ENCODE results near the gene OR4N2. TPM values are rescaled to one million over a fixed set of nuclear protein-coding genes. Genes with fewer than 3 reads are reported as not detected.

The OR4N2 gene
- total RNA-seq, 1 experiment from 2014 or later: not detected

DNA sequence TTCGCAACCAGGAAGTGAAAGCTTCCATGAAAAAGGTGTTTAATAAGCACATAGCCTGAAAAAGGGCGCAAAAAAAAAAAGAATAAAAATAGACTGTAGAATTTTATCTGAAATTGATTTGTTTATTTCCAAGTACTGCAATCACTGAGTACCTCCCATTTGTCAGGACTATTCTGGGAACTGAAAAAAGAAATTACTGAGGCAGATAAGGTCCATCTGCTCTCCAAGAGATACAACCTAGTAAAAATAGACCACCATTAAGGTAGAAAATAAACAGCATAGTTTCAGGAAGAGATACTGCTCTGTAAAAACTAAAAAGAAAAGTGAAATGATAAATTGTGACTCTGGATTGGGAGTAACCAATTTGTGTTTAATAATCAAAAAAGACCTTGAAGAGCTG, 24.7 kb downstream of the OR4N2 start:
- TF ChIP-seq SIN3A (IDR thresholded peaks at IDR 0.05; ENCODE audit: low read depth) (no peak), FOSL1 (IDR thresholded peaks at IDR 0.05; ENCODE audit: low read depth) (no peak), POLR2AphosphoS5 (IDR thresholded peaks at IDR 0.05; ENCODE audit: low read depth, low read length) (no peak), EZH2 (IDR thresholded peaks at IDR 0.05) (no peak), EGR1 (IDR thresholded peaks at IDR 0.05; ENCODE audit: low read depth) (no peak), SP1 (IDR thresholded peaks at IDR 0.05; ENCODE audit: low read depth) (no peak), TCF7L2 (IDR thresholded peaks at IDR 0.05; ENCODE audit: borderline replicate concordance, extremely low read depth, insufficient read depth, insufficient read length) (no peak), YY1 (IDR thresholded peaks at IDR 0.05; ENCODE audit: extremely low read depth, insufficient replicate concordance, low read depth, low read length) (no peak), CEBPB (IDR thresholded peaks at IDR 0.05; ENCODE audit: low read depth) (no peak), JUND (IDR thresholded peaks at IDR 0.05) (no peak), ZFX (IDR thresholded peaks at IDR 0.05) (no peak), RAD21 (IDR thresholded peaks at IDR 0.05; ENCODE audit: low read depth) (no peak), EZH2phosphoT487 (IDR thresholded peaks at IDR 0.05; ENCODE audit: borderline replicate concordance) (no peak)
- TF ChIP-seq, protein P1, sequence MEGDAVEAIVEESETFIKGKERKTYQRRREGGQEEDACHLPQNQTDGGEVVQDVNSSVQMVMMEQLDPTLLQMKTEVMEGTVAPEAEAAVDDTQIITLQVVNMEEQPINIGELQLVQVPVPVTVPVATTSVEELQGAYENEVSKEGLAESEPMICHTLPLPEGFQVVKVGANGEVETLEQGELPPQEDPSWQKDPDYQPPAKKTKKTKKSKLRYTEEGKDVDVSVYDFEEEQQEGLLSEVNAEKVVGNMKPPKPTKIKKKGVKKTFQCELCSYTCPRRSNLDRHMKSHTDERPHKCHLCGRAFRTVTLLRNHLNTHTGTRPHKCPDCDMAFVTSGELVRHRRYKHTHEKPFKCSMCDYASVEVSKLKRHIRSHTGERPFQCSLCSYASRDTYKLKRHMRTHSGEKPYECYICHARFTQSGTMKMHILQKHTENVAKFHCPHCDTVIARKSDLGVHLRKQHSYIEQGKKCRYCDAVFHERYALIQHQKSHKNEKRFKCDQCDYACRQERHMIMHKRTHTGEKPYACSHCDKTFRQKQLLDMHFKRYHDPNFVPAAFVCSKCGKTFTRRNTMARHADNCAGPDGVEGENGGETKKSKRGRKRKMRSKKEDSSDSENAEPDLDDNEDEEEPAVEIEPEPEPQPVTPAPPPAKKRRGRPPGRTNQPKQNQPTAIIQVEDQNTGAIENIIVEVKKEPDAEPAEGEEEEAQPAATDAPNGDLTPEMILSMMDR (IDR thresholded peaks at IDR 0.05 in 2 of 3, conservative IDR thresholded peaks at IDR 0.05 in 1 of 3; ENCODE audit: borderline replicate concordance in 1 of 3, insufficient read depth in 1 of 3, low read depth in 2 of 3, low read length in 2 of 3): no peak
- TF ChIP-seq, protein P2, sequence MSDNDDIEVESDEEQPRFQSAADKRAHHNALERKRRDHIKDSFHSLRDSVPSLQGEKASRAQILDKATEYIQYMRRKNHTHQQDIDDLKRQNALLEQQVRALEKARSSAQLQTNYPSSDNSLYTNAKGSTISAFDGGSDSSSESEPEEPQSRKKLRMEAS (IDR thresholded peaks at IDR 0.05): no peak
- TF ChIP-seq, protein P3, sequence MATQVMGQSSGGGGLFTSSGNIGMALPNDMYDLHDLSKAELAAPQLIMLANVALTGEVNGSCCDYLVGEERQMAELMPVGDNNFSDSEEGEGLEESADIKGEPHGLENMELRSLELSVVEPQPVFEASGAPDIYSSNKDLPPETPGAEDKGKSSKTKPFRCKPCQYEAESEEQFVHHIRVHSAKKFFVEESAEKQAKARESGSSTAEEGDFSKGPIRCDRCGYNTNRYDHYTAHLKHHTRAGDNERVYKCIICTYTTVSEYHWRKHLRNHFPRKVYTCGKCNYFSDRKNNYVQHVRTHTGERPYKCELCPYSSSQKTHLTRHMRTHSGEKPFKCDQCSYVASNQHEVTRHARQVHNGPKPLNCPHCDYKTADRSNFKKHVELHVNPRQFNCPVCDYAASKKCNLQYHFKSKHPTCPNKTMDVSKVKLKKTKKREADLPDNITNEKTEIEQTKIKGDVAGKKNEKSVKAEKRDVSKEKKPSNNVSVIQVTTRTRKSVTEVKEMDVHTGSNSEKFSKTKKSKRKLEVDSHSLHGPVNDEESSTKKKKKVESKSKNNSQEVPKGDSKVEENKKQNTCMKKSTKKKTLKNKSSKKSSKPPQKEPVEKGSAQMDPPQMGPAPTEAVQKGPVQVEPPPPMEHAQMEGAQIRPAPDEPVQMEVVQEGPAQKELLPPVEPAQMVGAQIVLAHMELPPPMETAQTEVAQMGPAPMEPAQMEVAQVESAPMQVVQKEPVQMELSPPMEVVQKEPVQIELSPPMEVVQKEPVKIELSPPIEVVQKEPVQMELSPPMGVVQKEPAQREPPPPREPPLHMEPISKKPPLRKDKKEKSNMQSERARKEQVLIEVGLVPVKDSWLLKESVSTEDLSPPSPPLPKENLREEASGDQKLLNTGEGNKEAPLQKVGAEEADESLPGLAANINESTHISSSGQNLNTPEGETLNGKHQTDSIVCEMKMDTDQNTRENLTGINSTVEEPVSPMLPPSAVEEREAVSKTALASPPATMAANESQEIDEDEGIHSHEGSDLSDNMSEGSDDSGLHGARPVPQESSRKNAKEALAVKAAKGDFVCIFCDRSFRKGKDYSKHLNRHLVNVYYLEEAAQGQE (IDR thresholded peaks at IDR 0.05; ENCODE audit: low read depth): no peak
- TF ChIP-seq, protein P4, sequence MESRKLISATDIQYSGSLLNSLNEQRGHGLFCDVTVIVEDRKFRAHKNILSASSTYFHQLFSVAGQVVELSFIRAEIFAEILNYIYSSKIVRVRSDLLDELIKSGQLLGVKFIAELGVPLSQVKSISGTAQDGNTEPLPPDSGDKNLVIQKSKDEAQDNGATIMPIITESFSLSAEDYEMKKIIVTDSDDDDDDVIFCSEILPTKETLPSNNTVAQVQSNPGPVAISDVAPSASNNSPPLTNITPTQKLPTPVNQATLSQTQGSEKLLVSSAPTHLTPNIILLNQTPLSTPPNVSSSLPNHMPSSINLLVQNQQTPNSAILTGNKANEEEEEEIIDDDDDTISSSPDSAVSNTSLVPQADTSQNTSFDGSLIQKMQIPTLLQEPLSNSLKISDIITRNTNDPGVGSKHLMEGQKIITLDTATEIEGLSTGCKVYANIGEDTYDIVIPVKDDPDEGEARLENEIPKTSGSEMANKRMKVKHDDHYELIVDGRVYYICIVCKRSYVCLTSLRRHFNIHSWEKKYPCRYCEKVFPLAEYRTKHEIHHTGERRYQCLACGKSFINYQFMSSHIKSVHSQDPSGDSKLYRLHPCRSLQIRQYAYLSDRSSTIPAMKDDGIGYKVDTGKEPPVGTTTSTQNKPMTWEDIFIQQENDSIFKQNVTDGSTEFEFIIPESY (IDR thresholded peaks at IDR 0.05; ENCODE audit: extremely low read depth, insufficient replicate concordance, low read length): no peak
- ChIA-PET RAD21 (ENCODE audit: low non-redundant PET in 1 of 2, low total read pairs in 2 of 2, uncharacterized antibody in 2 of 2, unreplicated experiment in 2 of 2) (no interaction called here), POLR2A (no interaction called here), CTCF (no interaction called here)
- ATAC-seq (no peak), DNase-seq (ENCODE audit: low read depth, low spot score) (no peak)
- Histone ChIP-seq H3K27ac (ENCODE audit: low read depth, low read length) (no peak overlapping the region), H4K20me1 (ENCODE audit: insufficient read depth) (no peaks in the 10 kb centered on the region), H3K9me3 (ENCODE audit: control insufficient read depth in 1 of 2, insufficient read depth in 1 of 2, low read depth in 1 of 2, low read length in 2 of 2) (peaks cover 4% of the 10 kb centered on the region in 2 experiments; a peak in 1 of 4 replicates), H3K36me3 (ENCODE audit: control insufficient read depth in 1 of 2, insufficient read depth in 2 of 2, low read length in 2 of 2) (no peaks in the 10 kb centered on the region), H2AFZ (ENCODE audit: low read depth, low read length, poor library complexity, severe bottlenecking) (no peak overlapping the region), H3K9ac (ENCODE audit: low read length) (no peak overlapping the region), H3K4me3 (replicated peaks in 1 of 2; ENCODE audit: low read depth in 1 of 2, low read length in 2 of 2) (no peak overlapping the region), H3K4me2 (ENCODE audit: low read length) (no peak overlapping the region), H3K9me2 (ENCODE audit: insufficient read depth) (no peaks in the 10 kb centered on the region), H3K27me3 (ENCODE audit: insufficient read depth, low read length) (no peaks in the 10 kb centered on the region), H3K4me1 (ENCODE audit: control insufficient read depth in 1 of 2, insufficient read depth in 2 of 2, low read length in 2 of 2) (no peaks in the 10 kb centered on the region), H3K79me2 (ENCODE audit: insufficient read depth, low read length) (no peaks in the 10 kb centered on the region)
- BruUV-seq (replicated peaks): no TSS peak
- intact Hi-C loops (cut with micrococcal nuclease): no loop called here
